HCT116 (cell line): ENCODE data around the gene TCIRG1. TPM values are rescaled to one million over a fixed set of nuclear protein-coding genes. Genes with fewer than 3 reads are reported as not detected.
"Not testable (repeated sequence)": the region's sequence is repeated elsewhere in the genome, so short reads cannot be mapped to it uniquely, and the experiment has no call there.

Experiments used
- ATAC-seq: fragments of 200-7000 bp; cut with Tn5 transposase; 2 replicates; pipeline ENCODE4 v1.9.1; 2020; ENCODE audit warnings: mild to moderate bottlenecking, moderate library complexity
- BruUV-seq: library from RNA; stranded (reverse); fragments of 400-500 nt; replicated peaks from 2 replicates; lab custom pipeline; 2021; lab: Mats Ljungman, UMichigan
- CTCF ChIA-PET: fragments of 300-600 bp; sonication (Branson Sonifier 250); formaldehyde crosslinking; loops from one replicate; lab custom pipeline; 2021; ENCODE audit warnings: antibody characterized with exemption; lab: Charles Lee
- POLR2A ChIA-PET: fragments of 300-600, 350-600 bp; sonication (Branson Sonifier 250); formaldehyde crosslinking; loops from one replicate; lab custom pipeline; 2021; ENCODE audit warnings: antibody characterized with exemption; lab: Charles Lee
- RAD21 ChIA-PET, 2 experiments: fragments of 300-600 bp; sonication (Branson Sonifier 250); formaldehyde crosslinking; loops; one replicate each; lab custom pipeline; 2023; ENCODE audit warnings: low total read pairs in 2 of 2; ENCODE audit not compliant: uncharacterized antibody in 2 of 2, unreplicated experiment in 2 of 2, low non-redundant PET in 1 of 2; lab: Charles Lee
- DNase-seq: peaks from one replicate; pipeline ENCODE4 v3.0.0-alpha.2; 2010; ENCODE audit warnings: low read depth, low spot score
- H2AFZ ChIP-seq: fragments of 200-600 bp; shearing (Covaris generic), sonication (generic); 2 replicates; pipeline ENCODE4 v1.6.1; 2017; ENCODE audit warnings: low read depth, mixed run types, mixed read lengths, antibody characterized with exemption, low read length; ENCODE audit not compliant: poor library complexity, severe bottlenecking
- H3K27ac ChIP-seq: 2 replicates; pipeline ENCODE4 v1.5.1; 2012; ENCODE audit warnings: low read depth, low read length
- H3K27me3 ChIP-seq: fragments of 200-600 bp; sonication (generic); 2 replicates; pipeline ENCODE4 v1.6.1; 2016; ENCODE audit warnings: mixed run types, low read length, mixed read lengths; ENCODE audit not compliant: insufficient read depth
- H3K36me3 ChIP-seq, 2 experiments: fragments of 200-500 bp in 1 of 2; fragments of 200-600 bp in 1 of 2; sonication (Bioruptor generic) in 1 of 2; sonication (generic) in 1 of 2; 2 replicates each; pipeline versions ENCODE4 v1.5.1 to v1.6.1; 2014 to 2016; ENCODE audit warnings: low read length in 2 of 2, inconsistent platforms in 1 of 2, mixed read lengths in 1 of 2, mixed run types in 1 of 2; ENCODE audit not compliant: insufficient read depth in 2 of 2, control insufficient read depth in 1 of 2
- H3K4me1 ChIP-seq, 2 experiments: fragments of 200-600 bp in 1 of 2; sonication (generic) in 1 of 2; 2 replicates each; pipeline versions ENCODE4 v1.5.1 to v1.6.1; 2012 to 2017; ENCODE audit warnings: low read length in 2 of 2, inconsistent platforms in 1 of 2, mild to moderate bottlenecking in 1 of 2, mixed read lengths in 1 of 2, mixed run types in 1 of 2, moderate library complexity in 1 of 2; ENCODE audit not compliant: insufficient read depth in 2 of 2, control insufficient read depth in 1 of 2
- H3K4me2 ChIP-seq: fragments of 200-600 bp; sonication (generic); 2 replicates; pipeline ENCODE4 v1.6.1; 2017; ENCODE audit warnings: mixed run types, low read length, mixed read lengths
- H3K4me3 ChIP-seq, 2 experiments: fragments of 200-600 bp in 1 of 2; sonication (generic) in 1 of 2; replicated peaks in 1 of 2; 2 replicates each; pipeline ENCODE4 v1.5.1; 2011 to 2016; ENCODE audit warnings: low read length in 2 of 2, control low read depth in 1 of 2, low read depth in 1 of 2, mild to moderate bottlenecking in 1 of 2, mixed read lengths in 1 of 2, mixed run types in 1 of 2
- H3K79me2 ChIP-seq: fragments of 200-600 bp; sonication (generic); 2 replicates; pipeline ENCODE4 v1.6.1; 2017; ENCODE audit warnings: mild to moderate bottlenecking, mixed run types, low read length, moderate library complexity, mixed read lengths; ENCODE audit not compliant: insufficient read depth
- H3K9ac ChIP-seq: fragments of 200-600 bp; sonication (generic); 2 replicates; pipeline ENCODE4 v1.6.1; 2016; ENCODE audit warnings: low read length, mixed read lengths
- H3K9me2 ChIP-seq: fragments of 200-600 bp; sonication (generic), shearing (Covaris generic); 2 replicates; pipeline ENCODE4 v1.6.1; 2017; ENCODE audit warnings: mixed run types, mild to moderate bottlenecking, moderate library complexity; ENCODE audit not compliant: insufficient read depth
- H3K9me3 ChIP-seq, 2 experiments: fragments of 200-500 bp in 1 of 2; fragments of 200-600 bp in 1 of 2; sonication (Bioruptor generic) in 1 of 2; sonication (generic) in 1 of 2; 2 replicates each; pipeline ENCODE4 v1.6.1; 2014 to 2017; ENCODE audit warnings: low read length in 2 of 2, mixed read lengths in 2 of 2, inconsistent platforms in 1 of 2, low read depth in 1 of 2, mild to moderate bottlenecking in 1 of 2, mixed run types in 1 of 2, moderate library complexity in 1 of 2; ENCODE audit not compliant: control insufficient read depth in 1 of 2, insufficient read depth in 1 of 2
- H4K20me1 ChIP-seq: fragments of 200-600 bp; sonication (generic), shearing (Covaris generic); 2 replicates; pipeline ENCODE4 v1.6.1; 2017; ENCODE audit warnings: mixed run types, mild to moderate bottlenecking, moderate library complexity; ENCODE audit not compliant: insufficient read depth
- EZH2phosphoT487 ChIP-seq: fragments of 200-600 bp; IDR thresholded peaks from 2 replicates; pipeline ENCODE4 v1.6.1; 2018; ENCODE audit warnings: antibody characterized with exemption, borderline replicate concordance
- FOSL1 ChIP-seq: IDR thresholded peaks from 2 replicates; pipeline ENCODE4 v1.6.1; 2012; ENCODE audit warnings: low read depth
- POLR2A ChIP-seq: IDR thresholded peaks from 2 replicates; pipeline ENCODE4 v1.7.0; 2011; ENCODE audit warnings: borderline replicate concordance; ENCODE audit not compliant: insufficient read depth, insufficient read length; ENCODE audit errors: extremely low read depth
- POLR2AphosphoS5 ChIP-seq: IDR thresholded peaks from 2 replicates; pipeline ENCODE4 v1.6.1; 2011; ENCODE audit warnings: mild to moderate bottlenecking, low read depth, low read length, moderate library complexity
- SRF ChIP-seq: IDR thresholded peaks from 2 replicates; pipeline ENCODE4 v1.6.1; 2012; ENCODE audit warnings: low read depth
- YY1 ChIP-seq: IDR thresholded peaks from 2 replicates; pipeline ENCODE4 v1.6.1; 2011; ENCODE audit warnings: low read length, low read depth, moderate library complexity, mild to moderate bottlenecking; ENCODE audit not compliant: insufficient replicate concordance; ENCODE audit errors: extremely low read depth
- ZFX ChIP-seq: fragments of 450-650 bp; IDR thresholded peaks from 2 replicates; pipeline ENCODE4 v1.6.1; 2017
- intact Hi-C: fragments of 100-400 bp; cut with micrococcal nuclease; formaldehyde crosslinking; loops from 2 replicates; pipeline ENCODE4 v1.10.0; 2022
- total RNA-seq: library from RNA; stranded (reverse); gene quantifications from one replicate; pipeline ENCODE4 v1.2.1, GENCODE V29; 2021; ENCODE audit not compliant: unreplicated experiment
- TF ChIP-seq, protein P1 (sequence below): IDR thresholded peaks from 2 replicates; pipeline ENCODE4 v1.6.1; 2011; ENCODE audit warnings: mild to moderate bottlenecking, low read length, moderate library complexity; ENCODE audit not compliant: insufficient replicate concordance; ENCODE audit errors: extremely low read depth
- TF ChIP-seq, protein P2 (sequence below): IDR thresholded peaks from 2 replicates; pipeline ENCODE4 v1.6.1; 2012

The TCIRG1 gene
- total RNA-seq, 1 experiment from 2014 or later = 101 TPM

DNA sequence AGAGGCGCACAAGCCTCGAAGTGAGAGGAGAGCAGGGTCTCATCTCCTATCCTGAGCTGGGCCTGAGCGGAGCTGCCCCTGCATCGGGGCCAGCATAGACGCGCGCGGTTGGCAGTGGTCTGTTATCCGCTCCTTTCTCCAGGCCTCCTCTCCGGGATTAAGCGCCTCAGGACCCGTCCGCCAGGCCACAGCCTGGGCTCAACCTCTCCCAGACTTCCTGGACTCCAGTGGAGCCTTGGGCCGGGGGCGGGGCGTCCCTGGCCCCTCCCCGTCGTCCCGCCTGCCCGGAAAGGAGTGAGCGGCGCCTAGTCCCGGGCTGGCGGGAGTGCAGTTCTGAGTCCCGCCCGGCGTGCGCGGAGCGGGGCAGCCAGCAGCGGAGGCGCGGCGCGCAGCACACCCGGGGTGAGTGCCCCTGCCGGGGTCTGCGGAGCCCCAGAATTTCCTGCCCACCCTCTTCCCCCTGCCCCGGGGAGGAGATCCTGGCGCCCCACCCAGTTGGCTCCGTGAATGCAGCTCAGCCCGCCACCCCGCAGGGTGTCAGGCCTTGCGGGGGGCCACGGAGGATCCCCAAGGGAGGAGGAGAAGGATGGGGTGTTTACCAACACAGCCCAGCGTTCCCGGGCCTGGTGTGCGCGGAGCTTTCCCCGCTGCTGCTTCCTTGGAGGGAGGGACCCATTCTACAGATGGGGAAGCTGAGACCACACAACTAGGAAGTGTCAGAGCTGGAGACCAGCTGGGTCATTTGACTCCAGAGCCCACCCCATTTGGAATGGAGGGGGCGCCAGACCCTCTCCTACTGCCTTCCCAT lies at the start of gene TCIRG1 (continued):
- TF ChIP-seq POLR2A = peak; percentile 87
- no peak for TF ChIP-seq EZH2phosphoT487
- TF ChIP-seq, protein P1, sequence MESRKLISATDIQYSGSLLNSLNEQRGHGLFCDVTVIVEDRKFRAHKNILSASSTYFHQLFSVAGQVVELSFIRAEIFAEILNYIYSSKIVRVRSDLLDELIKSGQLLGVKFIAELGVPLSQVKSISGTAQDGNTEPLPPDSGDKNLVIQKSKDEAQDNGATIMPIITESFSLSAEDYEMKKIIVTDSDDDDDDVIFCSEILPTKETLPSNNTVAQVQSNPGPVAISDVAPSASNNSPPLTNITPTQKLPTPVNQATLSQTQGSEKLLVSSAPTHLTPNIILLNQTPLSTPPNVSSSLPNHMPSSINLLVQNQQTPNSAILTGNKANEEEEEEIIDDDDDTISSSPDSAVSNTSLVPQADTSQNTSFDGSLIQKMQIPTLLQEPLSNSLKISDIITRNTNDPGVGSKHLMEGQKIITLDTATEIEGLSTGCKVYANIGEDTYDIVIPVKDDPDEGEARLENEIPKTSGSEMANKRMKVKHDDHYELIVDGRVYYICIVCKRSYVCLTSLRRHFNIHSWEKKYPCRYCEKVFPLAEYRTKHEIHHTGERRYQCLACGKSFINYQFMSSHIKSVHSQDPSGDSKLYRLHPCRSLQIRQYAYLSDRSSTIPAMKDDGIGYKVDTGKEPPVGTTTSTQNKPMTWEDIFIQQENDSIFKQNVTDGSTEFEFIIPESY = no peak
- TF ChIP-seq SRF = no peak
- TF ChIP-seq YY1 = peak; percentile 58
- no peak for TF ChIP-seq FOSL1
- TF ChIP-seq ZFX = peak; percentile 73; the same call in 1 of the 2 replicates

DNA sequence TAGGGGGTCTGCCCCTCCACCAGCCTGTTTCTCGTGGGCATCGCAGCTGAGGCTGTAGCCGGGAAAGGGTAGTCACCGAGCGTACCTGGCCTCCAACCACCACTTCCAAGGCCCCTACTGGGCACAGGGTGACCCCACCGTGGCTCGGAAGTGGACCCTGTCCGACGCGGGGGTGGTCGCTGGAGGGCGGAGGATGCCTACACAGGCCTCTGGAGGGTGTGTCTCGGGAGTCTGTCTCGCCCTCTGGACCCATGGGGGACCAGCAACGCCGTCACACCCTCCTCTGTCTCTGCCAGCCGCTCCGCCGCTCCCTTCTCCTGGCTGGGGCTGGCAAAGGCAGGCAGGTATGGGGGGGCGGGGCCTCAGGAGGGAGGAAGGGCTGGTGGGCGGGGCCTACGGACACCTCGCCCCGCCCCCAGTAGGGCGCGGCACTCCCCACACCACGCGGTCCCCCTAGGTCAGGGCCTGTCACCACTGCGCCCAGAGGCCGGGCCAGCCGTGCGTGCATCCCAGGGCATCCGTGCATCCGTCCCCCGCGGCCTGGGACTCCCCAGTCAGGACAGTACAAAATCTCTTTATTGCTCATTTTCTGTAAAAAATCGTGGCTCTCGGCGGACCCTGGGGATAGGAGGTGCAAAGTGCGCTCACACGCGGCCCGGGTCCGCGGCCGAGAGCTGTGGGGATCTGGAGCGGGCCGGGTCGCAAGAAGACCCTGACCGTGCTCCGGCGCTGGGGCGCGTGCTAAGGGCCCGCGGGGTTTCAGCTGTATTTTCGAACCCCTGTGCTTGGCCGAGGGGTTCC lies 48.1 kb upstream of the TCIRG1 start:
- H3K4me2 ChIP-seq, H3K27ac ChIP-seq, H3K9me3 ChIP-seq, H3K9me2 ChIP-seq, BruUV-seq, H3K27me3 ChIP-seq, H3K4me3 ChIP-seq, H3K79me2 ChIP-seq, POLR2A ChIA-PET, RAD21 ChIA-PET, H3K4me1 ChIP-seq, H4K20me1 ChIP-seq: not testable (repeated sequence)
- peak; percentile 85 for ATAC-seq
- intact Hi-C loops = loop anchor here (10.0 kb wide), 1 partner anchor 136 kb away; no protein-coding TSS in a partner anchor
- TF ChIP-seq, protein P2, sequence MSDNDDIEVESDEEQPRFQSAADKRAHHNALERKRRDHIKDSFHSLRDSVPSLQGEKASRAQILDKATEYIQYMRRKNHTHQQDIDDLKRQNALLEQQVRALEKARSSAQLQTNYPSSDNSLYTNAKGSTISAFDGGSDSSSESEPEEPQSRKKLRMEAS = 0 out of 2 replicates have a peak, but pooled peaks have one; percentile 28
- TF ChIP-seq POLR2AphosphoS5 = 0 out of 2 replicates have a peak, but pooled peaks have one; percentile 11
- TF ChIP-seq, all 23 proteins: peak for 2; not testable (repeated sequence) for 21
- H2AFZ ChIP-seq, CTCF ChIA-PET, H3K9ac ChIP-seq, DNase-seq, H3K36me3 ChIP-seq: not testable (repeated sequence)

DNA sequence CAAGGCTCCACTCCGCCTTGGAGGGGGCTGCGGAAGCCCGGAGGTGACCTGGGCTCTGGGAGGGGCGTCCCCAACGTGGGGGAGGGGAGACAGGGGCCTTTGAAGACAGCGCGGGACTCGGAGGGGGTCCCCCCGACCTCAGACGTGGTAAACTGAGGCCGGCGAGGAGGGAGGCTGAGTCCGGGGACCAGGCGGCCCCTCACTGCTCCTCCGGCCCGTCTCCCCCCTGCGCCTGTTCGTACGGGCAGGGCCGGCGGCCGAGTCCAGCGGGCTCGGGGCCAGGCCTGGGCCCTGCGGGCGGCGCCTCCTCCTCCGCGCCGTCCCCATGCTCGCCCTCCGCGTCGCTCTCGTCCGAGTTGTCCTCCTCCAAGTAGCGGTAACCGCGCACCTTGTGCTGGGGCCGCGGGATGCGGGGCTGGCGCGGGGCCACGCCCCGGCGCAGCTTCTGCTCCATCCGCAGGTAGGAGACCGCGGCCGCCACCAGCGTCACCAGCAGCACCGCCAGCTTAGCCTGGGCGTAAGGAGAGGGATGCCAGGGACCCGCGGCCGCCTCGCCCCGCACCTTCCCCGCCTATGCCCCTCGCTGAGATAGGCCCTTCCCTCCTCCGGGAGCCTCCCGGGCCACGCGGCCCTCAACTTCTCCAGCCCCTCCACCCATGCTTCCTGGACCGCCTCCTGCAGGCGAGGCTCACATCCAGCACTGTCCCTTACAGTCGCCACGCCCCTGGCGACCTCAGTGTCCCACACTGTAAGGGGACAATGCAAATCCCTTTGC lies 47.3 kb upstream of the TCIRG1 start:
- H2AFZ ChIP-seq, H3K27me3 ChIP-seq, H3K4me2 ChIP-seq, H3K79me2 ChIP-seq, RAD21 ChIA-PET, DNase-seq, H3K4me3 ChIP-seq, H3K9me2 ChIP-seq, CTCF ChIA-PET, BruUV-seq, H4K20me1 ChIP-seq, H3K27ac ChIP-seq, H3K9me3 ChIP-seq, POLR2A ChIA-PET, ATAC-seq, H3K9ac ChIP-seq, H3K36me3 ChIP-seq: not testable (repeated sequence)
- intact Hi-C loops = loop anchor here (10.0 kb wide), 1 partner anchor 137 kb away; no protein-coding TSS in a partner anchor
- peaks cover 7 to 11% of the 10 kb centered on the region in 2 experiments; a peak in 3 of 4 replicates for H3K4me1 ChIP-seq
